GM18868 (cell line): Measurements from ENCODE around the gene CROCC2.
"Not testable (repeated sequence)": the region's sequence is repeated elsewhere in the genome, so short reads cannot be mapped to it uniquely, and the experiment has no call there.

Source experiments
- ATAC-seq: cut with Tn5 transposase; IDR thresholded peaks from one replicate; pipeline ENCODE4 v1.9.1; 2021; ENCODE audit warnings: mild to moderate bottlenecking, moderate library complexity; ENCODE audit not compliant: unreplicated experiment

Gene CROCC2

GRCh38 chr2:240963868-240964703, 58.0 kb downstream of the CROCC2 start:
- no peak for ATAC-seq

DNA sequence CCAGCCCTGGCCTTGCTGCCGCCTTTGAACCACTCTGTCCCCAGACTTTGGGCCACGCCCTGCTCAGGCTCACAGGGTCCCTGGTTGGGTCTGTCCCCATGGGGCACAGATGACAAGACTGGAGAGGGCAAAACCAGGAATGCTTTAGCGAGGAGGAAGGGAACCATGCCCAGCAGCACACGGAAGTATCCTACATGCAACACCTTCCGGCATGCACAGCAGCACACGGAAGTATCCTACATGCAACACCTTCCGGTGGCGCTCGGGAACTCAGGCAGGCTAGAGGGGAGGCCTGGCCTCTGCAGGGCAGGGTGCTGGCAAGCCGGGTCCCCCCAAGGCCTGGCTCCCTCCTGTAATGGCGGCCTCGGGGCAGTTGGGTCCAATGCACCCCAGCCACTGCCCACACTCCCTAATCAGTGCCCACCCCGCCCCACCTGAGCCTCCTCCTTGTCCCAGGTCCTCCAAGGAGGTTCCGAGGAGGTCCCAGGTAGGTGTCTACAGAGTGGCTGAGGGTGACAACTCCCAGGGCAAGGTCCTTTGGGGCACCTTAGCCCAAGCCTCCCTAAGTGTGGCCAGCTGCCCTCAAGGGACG, 58.7 kb downstream of the CROCC2 start:
- no peak for ATAC-seq

DNA sequence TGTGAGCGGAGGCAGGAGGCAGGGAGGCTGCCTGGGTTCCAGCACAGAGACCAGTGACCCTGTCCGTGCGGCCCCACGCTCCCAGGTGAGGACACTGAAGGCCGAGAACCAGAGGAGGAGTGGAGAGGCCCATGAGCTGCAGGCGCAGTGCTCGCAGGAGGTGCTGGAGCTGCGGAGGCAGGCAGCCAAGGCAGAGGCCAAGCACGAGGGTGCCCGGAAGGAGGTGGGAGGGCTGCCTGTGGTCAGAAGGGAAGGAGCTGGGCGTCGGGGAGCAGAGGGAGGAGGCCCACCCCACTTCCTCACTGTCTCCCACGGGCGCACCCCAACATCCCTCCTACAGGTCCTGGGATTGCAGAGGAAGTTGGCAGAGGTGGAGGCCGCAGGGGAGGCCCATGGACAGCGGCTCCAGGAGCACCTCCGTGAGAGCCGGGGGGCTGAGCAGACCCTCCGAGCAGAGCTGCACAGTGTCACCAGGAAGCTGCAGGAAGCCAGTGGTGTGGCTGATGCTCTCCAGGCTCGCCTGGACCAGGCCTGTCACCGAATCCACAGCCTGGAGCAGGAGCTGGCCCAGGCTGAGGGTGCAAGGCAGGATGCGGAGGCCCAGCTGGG, 59.3 kb downstream of the CROCC2 start:
- ATAC-seq = no peak

GRCh38 chr2:240965905-240966456, 59.8 kb downstream of the CROCC2 start:
- ATAC-seq = no peak

DNA sequence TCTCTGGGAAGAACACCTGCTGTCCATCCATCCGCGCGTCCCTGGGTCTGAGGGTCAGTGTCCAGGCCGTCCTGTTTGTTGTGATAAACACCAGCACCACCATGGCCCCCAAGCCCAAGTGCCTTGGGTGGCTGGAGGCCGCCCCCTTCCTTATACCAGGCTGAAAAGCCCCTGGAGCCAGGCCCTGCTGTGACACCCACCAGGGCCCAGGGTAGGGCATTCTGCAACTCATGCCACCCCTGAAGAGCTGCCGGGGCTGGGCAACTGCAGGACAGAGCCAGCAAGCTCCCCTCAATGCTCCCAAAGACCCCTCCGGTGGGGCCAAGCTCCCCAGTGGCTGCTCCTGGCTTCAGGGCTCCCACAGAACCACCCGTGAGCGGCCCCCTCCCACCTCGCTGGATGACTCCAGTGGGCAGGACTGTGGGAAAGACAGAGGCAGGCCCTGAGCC, 60.3 kb downstream of the CROCC2 start:
- ATAC-seq = no peak

DNA sequence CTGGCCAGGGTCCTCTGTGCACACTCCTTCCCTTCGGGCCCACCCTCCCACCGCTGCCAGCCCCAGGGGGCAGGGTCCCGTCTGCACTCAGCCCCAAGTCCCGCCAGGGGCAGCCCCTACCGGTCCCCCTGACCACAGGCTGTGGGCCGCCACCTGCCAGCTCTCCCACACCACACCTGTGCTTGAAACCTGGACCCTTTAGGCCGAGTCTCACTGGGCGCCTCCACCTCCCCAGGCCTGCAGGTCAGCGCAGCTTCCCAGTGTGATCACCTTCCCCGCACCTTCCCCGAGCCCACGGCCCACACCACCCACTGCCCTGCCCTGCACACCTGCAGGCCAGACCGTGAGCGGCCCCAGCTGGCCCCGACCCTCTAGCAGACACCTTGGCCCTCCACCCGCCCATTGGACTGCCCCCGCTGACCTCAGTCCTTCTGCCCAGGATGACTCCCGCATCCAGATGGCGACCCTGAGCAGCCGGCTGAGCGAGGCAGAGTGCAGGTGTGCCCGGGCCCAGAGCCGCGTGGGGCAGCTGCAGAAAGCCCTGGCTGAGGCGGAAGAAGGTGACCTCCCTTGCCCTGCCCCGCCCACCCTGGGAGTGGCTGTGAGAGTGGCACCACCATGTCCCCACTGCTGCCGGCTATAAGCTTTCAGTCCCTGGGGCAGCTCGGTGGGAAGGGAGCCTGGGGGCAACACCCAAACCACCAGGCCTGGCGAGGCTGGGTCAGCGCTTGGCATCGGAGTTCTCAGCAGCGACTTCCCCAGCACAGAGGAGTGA, 61.0 kb downstream of the CROCC2 start:
- no peak for ATAC-seq

GRCh38 chr2:240967681-240968621, 61.8 kb downstream of the CROCC2 start:
- no peak for ATAC-seq

DNA sequence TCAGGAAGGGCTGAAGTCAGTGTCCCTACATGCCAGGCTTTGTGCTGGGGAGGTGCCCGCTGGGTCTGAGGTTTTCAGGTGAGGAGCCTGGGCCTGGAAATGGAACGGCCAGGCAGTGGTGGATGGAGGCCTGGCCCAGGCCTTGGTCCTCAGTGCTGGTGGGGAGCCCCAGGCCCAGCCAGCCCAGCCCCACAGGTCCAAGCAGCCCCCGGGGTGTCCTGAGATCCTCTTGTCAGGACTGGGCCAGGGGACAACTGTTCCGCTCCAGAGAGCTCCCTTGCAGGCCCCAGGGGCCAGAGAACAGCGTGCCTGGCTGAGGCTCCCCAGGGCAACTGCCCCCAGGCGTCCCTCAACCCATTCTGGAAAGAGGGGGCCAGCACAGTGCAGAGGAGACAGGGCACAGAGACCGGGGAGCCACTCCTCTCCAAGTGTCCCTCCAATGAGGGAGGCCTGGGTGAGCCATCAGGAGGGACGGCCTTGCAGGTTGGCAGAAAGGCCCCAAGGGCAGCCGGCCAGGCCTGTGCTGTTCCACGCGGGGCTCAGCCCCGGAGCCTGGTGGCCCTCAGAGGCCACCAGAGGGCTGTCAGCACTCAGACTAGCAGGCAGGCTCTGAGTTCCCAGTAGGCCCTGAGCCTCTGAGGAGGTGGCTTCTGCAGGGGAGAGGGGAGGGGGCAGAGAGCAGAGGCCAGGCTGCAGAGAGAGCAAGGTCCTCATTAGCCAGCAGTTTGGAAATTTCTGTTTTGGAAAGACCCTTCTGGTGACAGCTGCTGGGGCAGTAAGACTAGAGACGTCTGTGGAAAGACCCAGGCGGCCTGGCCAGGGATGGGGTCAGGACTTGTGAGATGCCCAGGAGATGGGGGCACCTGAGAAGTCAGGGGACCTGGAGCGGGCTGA, 62.8 kb downstream of the CROCC2 start:
- ATAC-seq = no peak

GRCh38 chr2:240970104-240970503, 64.0 kb downstream of the CROCC2 start:
- no peak for ATAC-seq

GRCh38 chr2:240970816-240971215, 64.7 kb downstream of the CROCC2 start:
- no peak for ATAC-seq

DNA sequence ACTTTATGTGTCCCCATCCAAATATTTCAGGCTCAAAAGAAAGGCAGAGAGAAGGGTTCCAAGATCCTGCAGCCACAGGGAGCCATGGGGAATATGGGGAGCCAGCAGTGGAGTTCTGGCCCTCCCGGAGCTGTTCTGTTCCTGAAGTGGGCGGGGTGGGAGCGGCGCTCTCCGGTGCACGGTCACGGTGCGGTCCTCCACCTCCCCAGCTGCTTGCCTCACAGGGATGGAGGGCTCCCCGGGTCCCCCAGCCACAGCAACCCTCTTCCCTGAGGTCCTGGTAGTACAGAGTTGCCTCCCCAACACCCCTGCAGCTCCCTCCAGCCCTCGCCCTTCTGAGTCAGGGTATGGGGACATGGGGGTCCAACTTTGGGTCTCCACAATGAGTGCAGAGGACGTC, 66.1 kb downstream of the CROCC2 start:
- ATAC-seq = no peak

GRCh38 chr2:240972636-240973521, 66.7 kb downstream of the CROCC2 start:
- no peak for ATAC-seq

- no peak for ATAC-seq
Observed at GRCh38 chr2:240974771-240975572, 68.8 kb downstream of the CROCC2 start.

DNA sequence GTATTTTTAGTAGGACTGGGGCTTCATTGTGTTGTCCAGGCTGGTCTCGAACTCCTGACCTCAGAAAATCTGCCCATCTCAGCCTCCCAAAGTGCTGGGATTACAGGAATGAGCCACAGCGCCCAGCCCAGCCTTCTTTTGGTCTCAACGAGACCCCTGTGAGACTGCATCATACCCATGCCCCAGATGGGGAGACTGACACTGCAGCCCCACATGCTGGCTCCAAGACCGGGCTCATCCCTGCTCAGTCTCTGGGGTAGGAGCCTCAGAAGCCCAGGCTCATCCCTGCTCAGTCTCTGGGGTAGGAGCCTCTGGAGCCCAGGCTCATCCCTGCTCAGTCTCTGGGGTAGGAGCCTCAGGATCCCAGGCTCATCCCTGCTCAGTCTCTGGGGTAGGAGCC, 69.8 kb downstream of the CROCC2 start:
- not testable (repeated sequence) for ATAC-seq

DNA sequence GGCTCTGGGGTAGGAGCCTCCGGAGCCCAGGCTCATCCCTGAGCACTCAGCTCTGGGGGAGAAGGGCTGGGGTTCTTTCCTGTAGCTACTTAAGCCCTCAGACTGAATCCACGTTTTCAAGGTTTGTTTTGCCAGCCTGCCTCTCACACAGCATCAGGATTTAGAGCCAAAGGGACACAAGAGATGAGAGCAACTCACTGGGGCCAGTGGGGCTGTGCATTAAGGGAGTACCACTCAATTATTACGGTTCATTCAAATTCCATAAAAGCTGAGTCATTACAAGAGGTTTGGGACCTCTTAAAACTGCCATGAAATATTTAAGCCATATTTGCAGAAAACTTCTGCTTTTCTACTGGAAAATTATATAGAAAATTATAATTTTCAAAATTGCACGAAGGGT, 75.1 kb downstream of the CROCC2 start:
- no peak for ATAC-seq

GRCh38 chr2:240981871-240982800, 76.0 kb downstream of the CROCC2 start:
- ATAC-seq = no peak
